HepG2 (cell line): Measurements from ENCODE around the gene ZKSCAN1. TPM values are rescaled to one million over a fixed set of nuclear protein-coding genes. Genes with fewer than 3 reads are reported as not detected.

ENCODE experiments used
- FIP1L1 ChIP-seq: fragments of 200-400 bp; formaldehyde crosslinking; IDR thresholded peaks from 2 replicates; pipeline ENCODE4 v1.6.1; 2018; ENCODE audit warnings: low read depth, mild to moderate bottlenecking, low read length, moderate library complexity, borderline replicate concordance; ENCODE audit not compliant: insufficient read depth
- HNF4A ChIP-seq: sonication (generic); formaldehyde crosslinking; IDR thresholded peaks from 2 replicates; pipeline ENCODE4 v1.4.0; 2020; ENCODE audit warnings: missing genetic modification reagents
- HNRNPK ChIP-seq: fragments of 200-400 bp; formaldehyde crosslinking; IDR thresholded peaks from 2 replicates; pipeline ENCODE4 v1.6.1; 2018; ENCODE audit warnings: low read length, low read depth, moderate library complexity, mild to moderate bottlenecking; ENCODE audit not compliant: poor library complexity, severe bottlenecking
- HNRNPL ChIP-seq: fragments of 200-400 bp; formaldehyde crosslinking; IDR thresholded peaks from 2 replicates; pipeline ENCODE4 v1.6.1; 2017; ENCODE audit warnings: mild to moderate bottlenecking, low read depth, low read length
- KAT7 ChIP-seq: IDR thresholded peaks from 2 replicates; pipeline ENCODE4 v1.6.1; 2018; ENCODE audit warnings: borderline replicate concordance, missing compliant biosample characterization
- MTA3 ChIP-seq: sonication (generic); formaldehyde crosslinking; IDR thresholded peaks from 2 replicates; pipeline ENCODE4 v1.4.0; 2020; ENCODE audit warnings: missing genetic modification reagents
- NFRKB ChIP-seq: fragments of 450-650 bp; IDR thresholded peaks from 2 replicates; pipeline ENCODE4 v1.6.1; 2017
- REXO4 ChIP-seq: sonication (generic); formaldehyde crosslinking; IDR thresholded peaks from 2 replicates; pipeline ENCODE4 v1.8.0; 2022; ENCODE audit warnings: missing genetic modification reagents, mild to moderate bottlenecking, borderline replicate concordance
- SP4 ChIP-seq: sonication (generic); formaldehyde crosslinking; IDR thresholded peaks from 2 replicates; pipeline ENCODE4 v1.8.1; 2023; ENCODE audit warnings: mild to moderate bottlenecking, missing genetic modification reagents
- TBX3 ChIP-seq: fragments of 450-650 bp; IDR thresholded peaks from 2 replicates; pipeline ENCODE4 v1.6.1; 2017; ENCODE audit warnings: antibody characterized with exemption, mild to moderate bottlenecking, inconsistent platforms, borderline replicate concordance
- TEAD3 ChIP-seq: optimal IDR thresholded peaks from 2 replicates; pipeline ENCODE3; 2016; ENCODE audit warnings: borderline replicate concordance
- U2AF2 ChIP-seq: fragments of 200-400 bp; formaldehyde crosslinking; IDR thresholded peaks from 2 replicates; pipeline ENCODE4 v1.6.1; 2017; ENCODE audit warnings: low read depth, mild to moderate bottlenecking, low read length
- ZKSCAN1 ChIP-seq: fragments of 150-350 bp; IDR thresholded peaks from 2 replicates; pipeline ENCODE4 v1.6.1; 2014; ENCODE audit warnings: low read length
- ZNF264 ChIP-seq: sonication (generic); formaldehyde crosslinking; IDR thresholded peaks from 2 replicates; pipeline ENCODE4 v1.4.0; 2020; ENCODE audit warnings: missing genetic modification reagents
- ZNF614 ChIP-seq: IDR thresholded peaks from 2 replicates; pipeline ENCODE4 v1.6.1; 2018; ENCODE audit warnings: missing biosample characterization, missing genetic modification reagents, inconsistent platforms, borderline replicate concordance
- polyA plus RNA-seq, 8 experiments: library from polyadenylated mRNA; depleted of rRNA in 3 of 8; stranded (reverse) in 7 of 8; unstranded in 1 of 8; fragments of >200 nt; fragmentation: Illumina TruSeq in 4 of 8; extraction: Trizol in 4 of 8; gene quantifications; 2 replicates each; pipeline versions ENCODE4 v1.2.1 to v1.2.3, GENCODE V29; 2011 to 2016; ENCODE audit warnings: low read depth in 4 of 8, missing spikeins in 1 of 8, mixed read lengths in 1 of 8; ENCODE audit not compliant: insufficient read depth in 1 of 8
- total RNA-seq, 5 experiments: library from RNA; depleted of rRNA; stranded (reverse); fragments of >200 nt; fragmentation: Illumina TruSeq; extraction: Trizol; gene quantifications; 2 replicates each; pipeline ENCODE4 v1.2.3, GENCODE V29; 2016; ENCODE audit warnings: low read depth in 1 of 5
- TF ChIP-seq, protein P1 (sequence below): sonication (generic); formaldehyde crosslinking; IDR thresholded peaks from 2 replicates; pipeline ENCODE4 v1.5.0; 2020; ENCODE audit warnings: mild to moderate bottlenecking, missing genetic modification reagents
- TF ChIP-seq, protein P2 (sequence below): sonication (generic); formaldehyde crosslinking; IDR thresholded peaks from 2 replicates; pipeline ENCODE4 v1.4.0; 2020; ENCODE audit warnings: missing genetic modification reagents, borderline replicate concordance
- TF ChIP-seq, protein P3 (sequence below): sonication (generic); formaldehyde crosslinking; IDR thresholded peaks from 2 replicates; pipeline ENCODE4 v1.4.0; 2020; ENCODE audit warnings: missing genetic modification reagents
- TF ChIP-seq, protein P4 (sequence below): sonication (generic); formaldehyde crosslinking; IDR thresholded peaks from 2 replicates; pipeline ENCODE4 v1.4.0; 2020; ENCODE audit warnings: missing genetic modification reagents
- TF ChIP-seq, protein P5 (sequence below): sonication (generic); formaldehyde crosslinking; IDR thresholded peaks from 2 replicates; pipeline ENCODE4 v1.5.0; 2020; ENCODE audit warnings: missing genetic modification reagents

ZKSCAN1 gene
- total and polyA plus RNA-seq, 2 of the 13 experiments (the other 11 are each of a cell fraction or from before 2014, with no cell fraction given): 46.4 to 60.6 TPM

DNA sequence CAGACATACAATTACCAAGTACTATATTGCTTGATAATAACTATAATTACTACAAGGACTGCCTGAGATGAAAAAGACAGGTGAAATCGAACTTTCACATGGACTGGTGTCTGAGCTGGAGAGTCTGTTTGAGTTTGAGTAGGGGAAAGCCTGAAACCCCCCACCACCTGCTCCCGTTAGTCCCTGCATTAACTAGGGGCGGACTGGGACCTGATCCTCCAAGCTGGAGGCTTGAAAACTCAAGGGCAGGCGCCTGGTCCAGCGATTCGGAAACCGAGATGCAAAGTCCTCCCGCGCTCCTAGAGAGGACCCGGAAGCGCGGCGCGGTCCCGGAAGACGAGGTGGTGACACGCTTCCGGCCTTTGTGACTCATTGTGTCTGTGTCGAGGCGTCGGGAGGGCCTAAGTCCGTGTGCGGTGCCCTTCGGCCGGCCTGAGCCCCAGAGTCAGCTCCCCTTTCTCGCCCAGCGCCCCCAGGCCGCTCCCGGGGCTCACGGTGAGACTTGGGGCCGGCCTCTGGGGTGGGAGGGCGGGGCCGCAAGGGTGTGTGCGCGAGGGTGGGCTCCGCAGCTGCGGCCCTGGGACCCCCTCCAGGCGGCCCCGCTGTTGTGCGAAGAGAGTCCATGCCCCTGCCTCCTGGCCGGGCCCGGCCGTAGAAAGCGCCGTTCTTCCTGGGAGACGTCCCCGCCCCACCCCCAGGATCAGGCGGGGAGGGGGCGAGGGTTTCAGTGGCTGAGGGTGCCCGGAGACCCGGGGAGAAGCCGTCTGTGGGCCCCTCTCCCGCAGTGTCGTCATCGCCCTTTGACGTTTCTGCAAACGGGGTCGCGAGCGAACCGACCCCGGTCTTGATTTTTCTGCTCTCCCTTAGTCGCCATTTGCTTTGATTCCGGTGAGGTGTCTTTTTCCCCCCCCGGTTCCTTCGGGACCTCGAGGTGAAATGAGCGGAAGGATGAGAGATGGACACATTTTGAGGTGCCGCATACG is at the start of gene ZKSCAN1 (continued):
- TF ChIP-seq, protein P1, sequence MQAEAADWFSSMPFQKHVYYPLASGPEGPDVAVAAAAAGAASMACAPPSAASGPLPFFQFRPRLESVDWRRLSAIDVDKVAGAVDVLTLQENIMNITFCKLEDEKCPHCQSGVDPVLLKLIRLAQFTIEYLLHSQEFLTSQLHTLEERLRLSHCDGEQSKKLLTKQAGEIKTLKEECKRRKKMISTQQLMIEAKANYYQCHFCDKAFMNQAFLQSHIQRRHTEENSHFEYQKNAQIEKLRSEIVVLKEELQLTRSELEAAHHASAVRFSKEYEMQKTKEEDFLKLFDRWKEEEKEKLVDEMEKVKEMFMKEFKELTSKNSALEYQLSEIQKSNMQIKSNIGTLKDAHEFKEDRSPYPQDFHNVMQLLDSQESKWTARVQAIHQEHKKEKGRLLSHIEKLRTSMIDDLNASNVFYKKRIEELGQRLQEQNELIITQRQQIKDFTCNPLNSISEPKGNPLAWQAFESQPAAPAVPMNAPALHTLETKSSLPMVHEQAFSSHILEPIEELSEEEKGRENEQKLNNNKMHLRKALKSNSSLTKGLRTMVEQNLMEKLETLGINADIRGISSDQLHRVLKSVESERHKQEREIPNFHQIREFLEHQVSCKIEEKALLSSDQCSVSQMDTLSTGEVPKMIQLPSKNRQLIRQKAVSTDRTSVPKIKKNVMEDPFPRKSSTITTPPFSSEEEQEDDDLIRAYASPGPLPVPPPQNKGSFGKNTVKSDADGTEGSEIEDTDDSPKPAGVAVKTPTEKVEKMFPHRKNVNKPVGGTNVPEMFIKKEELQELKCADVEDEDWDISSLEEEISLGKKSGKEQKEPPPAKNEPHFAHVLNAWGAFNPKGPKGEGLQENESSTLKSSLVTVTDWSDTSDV (CRISPR knock-in tag): no peak
- TF ChIP-seq, protein P2, sequence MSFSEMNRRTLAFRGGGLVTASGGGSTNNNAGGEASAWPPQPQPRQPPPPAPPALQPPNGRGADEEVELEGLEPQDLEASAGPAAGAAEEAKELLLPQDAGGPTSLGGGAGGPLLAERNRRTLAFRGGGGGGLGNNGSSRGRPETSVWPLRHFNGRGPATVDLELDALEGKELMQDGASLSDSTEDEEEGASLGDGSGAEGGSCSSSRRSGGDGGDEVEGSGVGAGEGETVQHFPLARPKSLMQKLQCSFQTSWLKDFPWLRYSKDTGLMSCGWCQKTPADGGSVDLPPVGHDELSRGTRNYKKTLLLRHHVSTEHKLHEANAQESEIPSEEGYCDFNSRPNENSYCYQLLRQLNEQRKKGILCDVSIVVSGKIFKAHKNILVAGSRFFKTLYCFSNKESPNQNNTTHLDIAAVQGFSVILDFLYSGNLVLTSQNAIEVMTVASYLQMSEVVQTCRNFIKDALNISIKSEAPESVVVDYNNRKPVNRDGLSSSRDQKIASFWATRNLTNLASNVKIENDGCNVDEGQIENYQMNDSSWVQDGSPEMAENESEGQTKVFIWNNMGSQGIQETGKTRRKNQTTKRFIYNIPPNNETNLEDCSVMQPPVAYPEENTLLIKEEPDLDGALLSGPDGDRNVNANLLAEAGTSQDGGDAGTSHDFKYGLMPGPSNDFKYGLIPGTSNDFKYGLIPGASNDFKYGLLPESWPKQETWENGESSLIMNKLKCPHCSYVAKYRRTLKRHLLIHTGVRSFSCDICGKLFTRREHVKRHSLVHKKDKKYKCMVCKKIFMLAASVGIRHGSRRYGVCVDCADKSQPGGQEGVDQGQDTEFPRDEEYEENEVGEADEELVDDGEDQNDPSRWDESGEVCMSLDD (CRISPR knock-in tag): no peak
- TF ChIP-seq REXO4: no peak
- TF ChIP-seq, protein P3, sequence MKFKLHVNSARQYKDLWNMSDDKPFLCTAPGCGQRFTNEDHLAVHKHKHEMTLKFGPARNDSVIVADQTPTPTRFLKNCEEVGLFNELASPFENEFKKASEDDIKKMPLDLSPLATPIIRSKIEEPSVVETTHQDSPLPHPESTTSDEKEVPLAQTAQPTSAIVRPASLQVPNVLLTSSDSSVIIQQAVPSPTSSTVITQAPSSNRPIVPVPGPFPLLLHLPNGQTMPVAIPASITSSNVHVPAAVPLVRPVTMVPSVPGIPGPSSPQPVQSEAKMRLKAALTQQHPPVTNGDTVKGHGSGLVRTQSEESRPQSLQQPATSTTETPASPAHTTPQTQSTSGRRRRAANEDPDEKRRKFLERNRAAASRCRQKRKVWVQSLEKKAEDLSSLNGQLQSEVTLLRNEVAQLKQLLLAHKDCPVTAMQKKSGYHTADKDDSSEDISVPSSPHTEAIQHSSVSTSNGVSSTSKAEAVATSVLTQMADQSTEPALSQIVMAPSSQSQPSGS (CRISPR knock-in tag): 0 out of 2 replicates have a peak, but pooled peaks have one; percentile 27
- peak; percentile 57; the same call in 1 of the 2 replicates for TF ChIP-seq SP4 (CRISPR knock-in tag)
- TF ChIP-seq, protein P4, sequence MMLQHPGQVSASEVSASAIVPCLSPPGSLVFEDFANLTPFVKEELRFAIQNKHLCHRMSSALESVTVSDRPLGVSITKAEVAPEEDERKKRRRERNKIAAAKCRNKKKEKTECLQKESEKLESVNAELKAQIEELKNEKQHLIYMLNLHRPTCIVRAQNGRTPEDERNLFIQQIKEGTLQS (CRISPR knock-in tag): peak; percentile 69; the same call in 1 of the 2 replicates
- TF ChIP-seq ZNF614 (CRISPR knock-in tag): peak; percentile 37; the same call in 1 of the 2 replicates
- peak; percentile 40 for TF ChIP-seq HNRNPK
- peak; percentile 60 for TF ChIP-seq HNF4A (CRISPR knock-in tag)
- TF ChIP-seq ZNF264: no peak
- no peak for TF ChIP-seq MTA3 (CRISPR knock-in tag)
- TF ChIP-seq U2AF2: no peak
- no peak for TF ChIP-seq TBX3
- TF ChIP-seq KAT7: no peak
- TF ChIP-seq TEAD3 (CRISPR knock-in tag): no peak
- TF ChIP-seq ZKSCAN1: no peak
- peak; percentile 61; the same call in 1 of the 2 replicates for TF ChIP-seq HNRNPL
- no peak for TF ChIP-seq NFRKB
- TF ChIP-seq, protein P5, sequence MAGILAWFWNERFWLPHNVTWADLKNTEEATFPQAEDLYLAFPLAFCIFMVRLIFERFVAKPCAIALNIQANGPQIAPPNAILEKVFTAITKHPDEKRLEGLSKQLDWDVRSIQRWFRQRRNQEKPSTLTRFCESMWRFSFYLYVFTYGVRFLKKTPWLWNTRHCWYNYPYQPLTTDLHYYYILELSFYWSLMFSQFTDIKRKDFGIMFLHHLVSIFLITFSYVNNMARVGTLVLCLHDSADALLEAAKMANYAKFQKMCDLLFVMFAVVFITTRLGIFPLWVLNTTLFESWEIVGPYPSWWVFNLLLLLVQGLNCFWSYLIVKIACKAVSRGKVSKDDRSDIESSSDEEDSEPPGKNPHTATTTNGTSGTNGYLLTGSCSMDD (CRISPR knock-in tag): no peak
- no peak for TF ChIP-seq FIP1L1
